Activated naive CD8-positive, alpha-beta T cell treated with anti-CD3 and anti-CD28 coated beads, Interleukin-2, amount 10 ng/mL, durations not matched to agents 7 days and 5 days (primary cell): ENCODE results near the gene HEBP2. TPM values are rescaled to one million over a fixed set of nuclear protein-coding genes. Genes with fewer than 3 reads are reported as not detected.
"Not testable (repeated sequence)": the region's sequence is repeated elsewhere in the genome, so short reads cannot be mapped to it uniquely, and the experiment has no call there.

ENCODE experiments used
- ATAC-seq: fragments of 150-1000 bp; cut with Tn5 transposase; one replicate; pipeline ENCODE4 v1.10.0; 2021; ENCODE audit warnings: low read depth, moderate library complexity
- POLR2A ChIA-PET: fragments of 350-600 bp; sonication (Branson Sonifier 250); formaldehyde crosslinking; loops from one replicate; lab custom pipeline; 2021; ENCODE audit warnings: antibody characterized with exemption; lab: Charles Lee
- DNase-seq: peaks from one replicate; pipeline ENCODE4 v3.0.0; 2021
- H3K27ac Mint-ChIP-seq: one replicate; pipeline ENCODE4 v1.8.0; 2022; ENCODE audit warnings: mild to moderate bottlenecking, mixed read lengths
- H3K27me3 Mint-ChIP-seq: one replicate; pipeline ENCODE4 v1.8.0; 2022; ENCODE audit warnings: mild to moderate bottlenecking, moderate library complexity, mixed read lengths
- H3K36me3 Mint-ChIP-seq: one replicate; pipeline ENCODE4 v1.8.0; 2021; ENCODE audit warnings: mild to moderate bottlenecking, mixed read lengths
- H3K4me1 Mint-ChIP-seq: one replicate; pipeline ENCODE4 v1.8.0; 2021; ENCODE audit warnings: mixed read lengths
- H3K4me3 Mint-ChIP-seq: one replicate; pipeline ENCODE4 v1.8.0; 2022; ENCODE audit warnings: mild to moderate bottlenecking, moderate library complexity, mixed read lengths
- H3K9me3 Mint-ChIP-seq: one replicate; pipeline ENCODE4 v1.8.0; 2021; ENCODE audit warnings: mixed read lengths
- total RNA-seq, 2 experiments: library from RNA; stranded (reverse); gene quantifications; one replicate each; pipeline ENCODE4 v1.2.3, GENCODE V29; 2021

HEBP2 gene
- 10 to 100 TPM; 42.1 to 44.2 TPM for total RNA-seq

- Mint-ChIP-seq H3K36me3 (peaks cover 18% of the 10 kb centered on the region), H3K27me3 (peaks cover 3% of the 10 kb centered on the region), H3K9me3 (no peaks in the 10 kb centered on the region), H3K4me3 (peak within 1 kb of the TSS; percentile 89), H3K4me1 (peaks cover 16% of the 10 kb centered on the region), H3K27ac (peak within 1 kb of the TSS; percentile 84)
- peak; percentile 90 for DNase-seq
- POLR2A ChIA-PET, result interaction anchor here (0.6 to 2.7 kb wide), 5 partner anchors 9 to 52 kb away, joined by 3 to 11 read pairs (median 3); no protein-coding TSS in a partner anchor
- ATAC-seq, result peak; percentile 91
Observed at GRCh38 chr6:138403801-138404665, at the start of gene HEBP2. TSS of gene HEBP2 (plus strand) at chr6:138404223. CDS start at chr6:138404496, 273 bp downstream.

- Mint-ChIP-seq H3K4me1 (no peaks in the 10 kb centered on the region), H3K4me3 (no peak overlapping the region), H3K36me3 (no peaks in the 10 kb centered on the region), H3K27me3 (peaks cover 10% of the 10 kb centered on the region), H3K27ac (no peak overlapping the region), H3K9me3 (peaks cover 1% of the 10 kb centered on the region)
- POLR2A ChIA-PET, result no interaction called here
- ATAC-seq (no peak), DNase-seq (no peak)
Observed at GRCh38 chr6:138357928-138358327, 46.1 kb upstream of the HEBP2 start.

- H3K27ac Mint-ChIP-seq, H3K9me3 Mint-ChIP-seq, POLR2A ChIA-PET, H3K36me3 Mint-ChIP-seq, DNase-seq, H3K4me3 Mint-ChIP-seq, H3K4me1 Mint-ChIP-seq, ATAC-seq: not testable (repeated sequence)
- H3K27me3 Mint-ChIP-seq, result peaks cover 24% of the 10 kb centered on the region
Observed at GRCh38 chr6:138368684-138369083, 35.3 kb upstream of the HEBP2 start.

- no peaks in the 10 kb centered on the region for H3K36me3 Mint-ChIP-seq
- H3K4me3 Mint-ChIP-seq, result no peak overlapping the region
- POLR2A ChIA-PET, result no interaction called here
- peaks cover 3% of the 10 kb centered on the region for H3K9me3 Mint-ChIP-seq
- ATAC-seq (no peak), DNase-seq (no peak)
- H3K27me3 Mint-ChIP-seq, result peaks cover 18% of the 10 kb centered on the region
- peaks cover 2% of the 10 kb centered on the region for H3K4me1 Mint-ChIP-seq
- H3K27ac Mint-ChIP-seq, result no peak overlapping the region
Observed at GRCh38 chr6:138370631-138371451, 33.2 kb upstream of the HEBP2 start.

- Mint-ChIP-seq H3K36me3 (no peaks in the 10 kb centered on the region), H3K4me3 (no peak overlapping the region), H3K27ac (no peak overlapping the region), H3K27me3 (peaks cover 13% of the 10 kb centered on the region), H3K4me1 (peaks cover 2% of the 10 kb centered on the region), H3K9me3 (peaks cover 3% of the 10 kb centered on the region)
- ATAC-seq (no peak), DNase-seq (no peak)
- POLR2A ChIA-PET, result no interaction called here
Observed at GRCh38 chr6:138371452-138371711, 32.6 kb upstream of the HEBP2 start.

GRCh38 chr6:138371720-138372119 lies 32.3 kb upstream of the HEBP2 start:
- H3K36me3 Mint-ChIP-seq, result no peaks in the 10 kb centered on the region
- DNase-seq, result no peak
- ATAC-seq, result no peak
- peaks cover 3% of the 10 kb centered on the region for H3K9me3 Mint-ChIP-seq
- peaks cover 13% of the 10 kb centered on the region for H3K27me3 Mint-ChIP-seq
- no peak overlapping the region for H3K4me3 Mint-ChIP-seq
- H3K4me1 Mint-ChIP-seq, result peaks cover 2% of the 10 kb centered on the region
- H3K27ac Mint-ChIP-seq, result no peak overlapping the region
- POLR2A ChIA-PET, result no interaction called here

- Mint-ChIP-seq H3K4me3 (no peak overlapping the region), H3K27me3 (peaks cover 12% of the 10 kb centered on the region), H3K4me1 (peaks cover 2% of the 10 kb centered on the region), H3K9me3 (no peaks in the 10 kb centered on the region), H3K36me3 (no peaks in the 10 kb centered on the region), H3K27ac (no peak overlapping the region)
- POLR2A ChIA-PET, result no interaction called here
- DNase-seq, result no peak
- ATAC-seq, result peak; percentile 45
Observed at GRCh38 chr6:138372711-138373463, 31.1 kb upstream of the HEBP2 start.

- Mint-ChIP-seq H3K9me3 (no peaks in the 10 kb centered on the region), H3K36me3 (no peaks in the 10 kb centered on the region), H3K27me3 (peaks cover 15% of the 10 kb centered on the region), H3K4me1 (peaks cover 2% of the 10 kb centered on the region), H3K27ac (no peak overlapping the region), H3K4me3 (no peak overlapping the region)
- DNase-seq, result no peak
- ATAC-seq, result no peak
- POLR2A ChIA-PET, result no interaction called here
Observed at GRCh38 chr6:138374230-138374629, 29.8 kb upstream of the HEBP2 start.

GRCh38 chr6:138374815-138375214 lies 29.2 kb upstream of the HEBP2 start:
- Mint-ChIP-seq H3K36me3 (no peaks in the 10 kb centered on the region), H3K27ac (no peak overlapping the region), H3K9me3 (no peaks in the 10 kb centered on the region), H3K4me3 (no peak overlapping the region), H3K27me3 (peaks cover 13% of the 10 kb centered on the region), H3K4me1 (peaks cover 2% of the 10 kb centered on the region)
- ATAC-seq (no peak), DNase-seq (no peak)
- POLR2A ChIA-PET, result no interaction called here

GRCh38 chr6:138377042-138377441 lies 27.0 kb upstream of the HEBP2 start:
- peaks cover 2% of the 10 kb centered on the region for H3K4me1 Mint-ChIP-seq

GRCh38 chr6:138377844-138378243 lies 26.2 kb upstream of the HEBP2 start, which contains the start of gene SMIM28:
TSS of gene SMIM28 (plus strand) at chr6:138377905. CDS start at chr6:138378073, 168 bp downstream.
- no peak for DNase-seq
- H3K9me3 Mint-ChIP-seq, result no peaks in the 10 kb centered on the region
- POLR2A ChIA-PET, result no interaction called here
- ATAC-seq, result no peak
- H3K27ac Mint-ChIP-seq, result no peak within 1 kb of the TSS
- H3K4me3 Mint-ChIP-seq, result no peak within 1 kb of the TSS
- H3K36me3 Mint-ChIP-seq, result no peaks in the 10 kb centered on the region
- peaks cover 6% of the 10 kb centered on the region for H3K27me3 Mint-ChIP-seq
- peaks cover under 1% of the 10 kb centered on the region for H3K4me1 Mint-ChIP-seq

More at GRCh38 chr6:138377042-138377441, 27.0 kb upstream of the HEBP2 start:
- H3K27me3 Mint-ChIP-seq, result peaks cover 6% of the 10 kb centered on the region
- DNase-seq (no peak), ATAC-seq (no peak)
- POLR2A ChIA-PET, result no interaction called here
- H3K4me3 Mint-ChIP-seq, result no peak overlapping the region
- H3K36me3 Mint-ChIP-seq, result no peaks in the 10 kb centered on the region
- H3K27ac Mint-ChIP-seq, result no peak overlapping the region
- H3K9me3 Mint-ChIP-seq, result no peaks in the 10 kb centered on the region

GRCh38 chr6:138378463-138378862 lies 25.6 kb upstream of the HEBP2 start:
- POLR2A ChIA-PET, result no interaction called here
- H3K27ac Mint-ChIP-seq, result no peak overlapping the region
- H3K4me1 Mint-ChIP-seq, result no peaks in the 10 kb centered on the region
- DNase-seq, result no peak
- H3K9me3 Mint-ChIP-seq, result no peaks in the 10 kb centered on the region
- no peak for ATAC-seq
- H3K36me3 Mint-ChIP-seq, result no peaks in the 10 kb centered on the region
- no peak overlapping the region for H3K4me3 Mint-ChIP-seq
- peaks cover 6% of the 10 kb centered on the region for H3K27me3 Mint-ChIP-seq
